IMR-90 (cell line): Measurements from ENCODE around the gene SLC34A3. TPM values are rescaled to one million over a fixed set of nuclear protein-coding genes. Genes with fewer than 3 reads are reported as not detected.

Experiments
- ATAC-seq: fragments of 200-7000 bp; cut with Tn5 transposase; 2 replicates; pipeline ENCODE4 v1.9.1; 2020; ENCODE audit warnings: low read depth, mild to moderate bottlenecking, moderate library complexity
- BruUV-seq: library from RNA; stranded (reverse); fragments of 400-500 nt; replicated peaks from 2 replicates; lab custom pipeline; 2021; lab: Mats Ljungman, UMichigan
- CTCF ChIA-PET: fragments of 300-600 bp; formaldehyde crosslinking; extraction: SDS; loops from one replicate; lab custom pipeline; 2021; ENCODE audit warnings: antibody characterized with exemption; lab: Yijun Ruan, JAX
- POLR2A ChIA-PET: fragments of 300-600 bp; sonication (Branson Sonifier 250); formaldehyde crosslinking; loops from one replicate; lab custom pipeline; 2022; ENCODE audit warnings: antibody characterized with exemption; ENCODE audit not compliant: unreplicated experiment; lab: Charles Lee
- DNase-seq: peaks from one replicate; pipeline ENCODE4 v3.0.0; 2013
- H2AFZ ChIP-seq: replicated peaks from 2 replicates; pipeline ENCODE3; 2013; ENCODE audit warnings: low read length, mild to moderate bottlenecking; ENCODE audit not compliant: poor library complexity
- H2AK5ac ChIP-seq: 2 replicates; pipeline ENCODE4 v1.6.1; 2013; ENCODE audit warnings: low read depth, low read length, inconsistent platforms
- H2AK9ac ChIP-seq: replicated peaks from 2 replicates; pipeline ENCODE3; 2013; ENCODE audit warnings: mild to moderate bottlenecking, low read depth, low read length, moderate library complexity; ENCODE audit not compliant: poor library complexity
- H2BK120ac ChIP-seq: 2 replicates; pipeline ENCODE4 v1.6.1; 2013; ENCODE audit warnings: low read depth, low read length, inconsistent platforms
- H2BK15ac ChIP-seq: 3 replicates; pipeline ENCODE4 v1.6.1; 2013; ENCODE audit warnings: low read depth, low read length, inconsistent platforms
- H2BK20ac ChIP-seq: 2 replicates; pipeline ENCODE4 v1.6.1; 2013; ENCODE audit warnings: low read depth, mild to moderate bottlenecking, inconsistent platforms, low read length, moderate library complexity
- H2BK5ac ChIP-seq: 2 replicates; pipeline ENCODE4 v1.6.1; 2013; ENCODE audit warnings: mild to moderate bottlenecking, low read depth, low read length, inconsistent platforms; ENCODE audit not compliant: poor library complexity, severe bottlenecking
- H3K14ac ChIP-seq: replicated peaks from 2 replicates; pipeline ENCODE4 v1.6.1; 2013; ENCODE audit warnings: low read depth, low read length, inconsistent platforms
- H3K18ac ChIP-seq: 2 replicates; pipeline ENCODE4 v1.6.1; 2013; ENCODE audit warnings: low read depth, low read length, control low read depth
- H3K23ac ChIP-seq: 2 replicates; pipeline ENCODE4 v1.6.1; 2013; ENCODE audit warnings: low read depth, low read length, inconsistent platforms
- H3K27ac ChIP-seq: 2 replicates; pipeline ENCODE4 v1.5.1; 2013; ENCODE audit warnings: mild to moderate bottlenecking, control low read depth, low read length; ENCODE audit not compliant: insufficient read depth
- H3K27me3 ChIP-seq: 2 replicates; pipeline ENCODE4 v1.6.1; 2013; ENCODE audit warnings: low read length; ENCODE audit not compliant: control insufficient read depth, insufficient read depth
- H3K36me3 ChIP-seq: 2 replicates; pipeline ENCODE4 v1.6.1; 2013; ENCODE audit warnings: low read length, mixed read lengths; ENCODE audit not compliant: control insufficient read depth, insufficient read depth
- H3K4ac ChIP-seq: 2 replicates; pipeline ENCODE4 v1.6.1; 2013; ENCODE audit warnings: low read depth, low read length, inconsistent platforms
- H3K4me1 ChIP-seq: 2 replicates; pipeline ENCODE4 v1.6.1; 2013; ENCODE audit warnings: low read length, mixed read lengths; ENCODE audit not compliant: control insufficient read depth, insufficient read depth
- H3K4me2 ChIP-seq: 2 replicates; pipeline ENCODE4 v1.6.1; 2013; ENCODE audit warnings: low read depth, mild to moderate bottlenecking, control low read depth, low read length, moderate library complexity
- H3K4me3 ChIP-seq: 2 replicates; pipeline ENCODE4 v1.5.1; 2013; ENCODE audit warnings: low read depth, mild to moderate bottlenecking, control low read depth, low read length, moderate library complexity; ENCODE audit not compliant: insufficient read depth
- H3K56ac ChIP-seq: 2 replicates; pipeline ENCODE4 v1.6.1; 2013; ENCODE audit warnings: low read length, inconsistent platforms; ENCODE audit not compliant: insufficient read depth; ENCODE audit errors: extremely low read depth
- H3K79me1 ChIP-seq, 2 experiments: 2 replicates each; pipeline ENCODE4 v1.6.1; 2013; ENCODE audit warnings: low read length in 2 of 2, inconsistent platforms in 1 of 2, low read depth in 1 of 2
- H3K9ac ChIP-seq: 2 replicates; pipeline ENCODE4 v1.6.1; 2013; ENCODE audit warnings: low read depth, low read length, control low read depth
- H3K9me1 ChIP-seq: 2 replicates; pipeline ENCODE4 v1.6.1; 2013; ENCODE audit warnings: low read length, inconsistent platforms; ENCODE audit not compliant: insufficient read depth
- H3K9me3 ChIP-seq: 2 replicates; pipeline ENCODE4 v1.6.1; 2013; ENCODE audit warnings: low read length; ENCODE audit not compliant: control insufficient read depth, insufficient read depth
- H4K20me1 ChIP-seq: 2 replicates; pipeline ENCODE4 v1.6.1; 2013; ENCODE audit warnings: low read length, inconsistent platforms; ENCODE audit not compliant: insufficient read depth
- H4K5ac ChIP-seq: 2 replicates; pipeline ENCODE4 v1.6.1; 2013; ENCODE audit warnings: mild to moderate bottlenecking, low read depth, low read length, control low read depth
- H4K8ac ChIP-seq, 2 experiments: 2 replicates each; pipeline ENCODE4 v1.6.1; 2013; ENCODE audit warnings: low read depth in 2 of 2, low read length in 2 of 2, control low read depth in 1 of 2, inconsistent platforms in 1 of 2
- H4K91ac ChIP-seq: 2 replicates; pipeline ENCODE4 v1.6.1; 2013; ENCODE audit warnings: low read depth, low read length, inconsistent platforms; ENCODE audit not compliant: insufficient read depth
- BHLHE40 ChIP-seq: fragments of 150-350 bp; IDR thresholded peaks from 2 replicates; pipeline ENCODE4 v1.6.1; 2016; ENCODE audit warnings: mild to moderate bottlenecking, low read depth, low read length
- CEBPB ChIP-seq: IDR thresholded peaks from 2 replicates; pipeline ENCODE4 v1.6.1; 2012; ENCODE audit warnings: low read depth, low read length, improper control_type of control experiment
- CHD1 ChIP-seq: IDR thresholded peaks from 2 replicates; pipeline ENCODE4 v1.6.1; 2012; ENCODE audit warnings: low read depth, low read length, improper control_type of control experiment
- CTCF ChIP-seq: conservative IDR thresholded peaks from 2 replicates; pipeline ENCODE4 v1.5.1; 2012; ENCODE audit warnings: mild to moderate bottlenecking, low read depth, low read length, improper control_type of control experiment
- FOS ChIP-seq: fragments of 150-350 bp; IDR thresholded peaks from 2 replicates; pipeline ENCODE4 v1.6.1; 2016; ENCODE audit warnings: low read depth, low read length
- MAFK ChIP-seq: IDR thresholded peaks from 2 replicates; pipeline ENCODE4 v1.6.1; 2012; ENCODE audit warnings: low read depth, low read length, improper control_type of control experiment
- MAZ ChIP-seq: IDR thresholded peaks from 2 replicates; pipeline ENCODE4 v1.6.1; 2012; ENCODE audit warnings: low read depth, mild to moderate bottlenecking, low read length, improper control_type of control experiment, moderate library complexity, borderline replicate concordance
- MXI1 ChIP-seq: IDR thresholded peaks from 2 replicates; pipeline ENCODE4 v1.6.1; 2012; ENCODE audit warnings: low read depth, mild to moderate bottlenecking, low read length, moderate library complexity, borderline replicate concordance
- NFE2L2 ChIP-seq: fragments of 150-350 bp; IDR thresholded peaks from 2 replicates; pipeline ENCODE4 v1.6.1; 2016; ENCODE audit warnings: low read depth, mild to moderate bottlenecking, low read length
- POLR2A ChIP-seq: IDR thresholded peaks from 2 replicates; pipeline ENCODE4 v1.6.1; 2012; ENCODE audit warnings: mild to moderate bottlenecking, low read depth, low read length
- RAD21 ChIP-seq: IDR thresholded peaks from 2 replicates; pipeline ENCODE4 v1.6.1; 2012; ENCODE audit warnings: low read length, improper control_type of control experiment
- RCOR1 ChIP-seq: IDR thresholded peaks from 2 replicates; pipeline ENCODE4 v1.6.1; 2012; ENCODE audit warnings: mild to moderate bottlenecking, low read length, improper control_type of control experiment; ENCODE audit not compliant: insufficient replicate concordance
- RFX5 ChIP-seq: IDR thresholded peaks from 2 replicates; pipeline ENCODE4 v1.8.0; 2012; ENCODE audit warnings: low read depth, mild to moderate bottlenecking, low read length, moderate library complexity
- SMC3 ChIP-seq: fragments of 150-350 bp; IDR thresholded peaks from 2 replicates; pipeline ENCODE4 v1.6.1; 2016; ENCODE audit warnings: low read depth, mild to moderate bottlenecking, antibody characterized with exemption, low read length, moderate library complexity
- USF2 ChIP-seq: fragments of 150-350 bp; IDR thresholded peaks from 2 replicates; pipeline ENCODE4 v1.6.1; 2017; ENCODE audit warnings: mild to moderate bottlenecking, antibody characterized with exemption, low read length, low read depth
- WGBS, 2 experiments: methylation state at CpG; one replicate each; pipeline versions ENCODE4 v1.1.5 to v1.1.7; 2013; ENCODE audit warnings: missing lambda C conversion rate in 2 of 2; ENCODE audit not compliant: insufficient read length in 1 of 2; ENCODE audit errors: extremely low coverage in 2 of 2; 5-methylcytosine and 5-hydroxymethylcytosine counted together
- dilution Hi-C: fragments of 300-500 bp; cut with HindIII; formaldehyde crosslinking; loops from one replicate; pipeline ENCODE4 v1.14.3; 2018; ENCODE audit warnings: low sequenced_read_pairs; ENCODE audit not compliant: unreplicated experiment
- in situ Hi-C: fragments of 300-500 bp; cut with MboI; formaldehyde crosslinking; loops from 3 replicates; pipeline ENCODE4 v1.14.3; 2019; ENCODE audit warnings: low sequenced_read_pairs, inconsistent platforms, mixed read lengths
- intact Hi-C: fragments of 100-400 bp; cut with micrococcal nuclease; formaldehyde crosslinking; loops from 2 replicates; pipeline ENCODE4 v1.10.0; 2022
- polyA plus RNA-seq, 3 experiments: library from polyadenylated mRNA; depleted of rRNA; stranded (reverse); fragments of >200 nt; gene quantifications; 2 replicates each; pipeline ENCODE4 v1.2.3, GENCODE V29; 2012; ENCODE audit warnings: low replicate concordance in 1 of 3
- total RNA-seq: library from RNA; depleted of rRNA; stranded (reverse); fragments of >200 nt; gene quantifications from 2 replicates; pipeline ENCODE4 v1.2.3, GENCODE V29; 2012
- TF ChIP-seq, protein P1 (sequence below): fragments of 150-350 bp; IDR thresholded peaks from 2 replicates; pipeline ENCODE4 v1.6.1; 2016; ENCODE audit warnings: low read depth, mild to moderate bottlenecking, low read length, moderate library complexity, borderline replicate concordance

SLC34A3 gene
- total and polyA plus RNA-seq, 2 of the 4 experiments (the other 2 are of a cell fraction): not detected

DNA sequence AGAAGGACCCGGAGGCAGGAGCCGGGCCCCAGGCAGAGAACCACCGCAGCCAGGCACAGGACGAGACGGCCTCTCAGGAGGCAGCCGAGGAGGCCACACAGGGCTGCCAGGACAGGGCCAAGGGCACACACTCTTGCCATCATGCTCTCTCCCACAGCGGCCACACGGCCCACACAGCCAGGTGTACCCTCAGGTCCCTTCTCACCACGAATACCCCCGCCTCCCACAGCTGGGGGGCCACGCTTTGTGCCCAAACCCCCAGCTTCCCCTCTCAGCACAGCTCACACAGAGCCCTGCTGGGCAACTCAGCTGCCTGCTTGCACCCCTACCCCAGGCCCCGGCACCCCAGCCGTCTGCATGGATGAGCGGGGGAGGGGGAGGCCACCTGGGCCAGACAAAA is 36.9 kb upstream of the SLC34A3 start:
- no TSS peak for BruUV-seq
- Histone ChIP-seq H3K18ac (no peak overlapping the region), H3K4me2 (no peak overlapping the region), H2BK15ac (no peak overlapping the region), H3K9ac (no peak overlapping the region), H4K91ac (no peak overlapping the region), H4K5ac (no peak overlapping the region), H3K79me1 (peaks cover 10 to 76% of the 10 kb centered on the region in 2 experiments), H3K27ac (no peak overlapping the region), H2BK120ac (no peak overlapping the region), H3K9me1 (no peaks in the 10 kb centered on the region), H2AFZ (no peak overlapping the region), H3K14ac (no peak overlapping the region), H4K8ac (no peak overlapping the region), H3K9me3 (no peaks in the 10 kb centered on the region), H2BK5ac (no peak overlapping the region), H2AK9ac (no peak overlapping the region), H3K36me3 (peaks cover 26% of the 10 kb centered on the region), H3K27me3 (no peaks in the 10 kb centered on the region), H4K20me1 (peaks cover 43% of the 10 kb centered on the region), H2AK5ac (no peak overlapping the region), H3K23ac (no peak overlapping the region), H3K4me3 (no peak overlapping the region), H3K4ac (no peak overlapping the region), H3K4me1 (peaks cover 18% of the 10 kb centered on the region), H2BK20ac (no peak overlapping the region), H3K56ac (no peak overlapping the region)
- POLR2A ChIA-PET: no interaction called here
- 90% methylated on average over 2 of the region's 14 CpGs; no CpG with 5 or more reads in 1 of the 2 experiments for WGBS, 2 experiments
- DNase-seq (no peak), ATAC-seq (no peak)
- in situ Hi-C loops: no loop called here
- TF ChIP-seq MXI1 (no peak), CHD1 (no peak), CEBPB (no peak), FOS (no peak), CTCF (no peak), MAZ (no peak), RFX5 (no peak), MAFK (no peak), POLR2A (no peak), USF2 (no peak), BHLHE40 (no peak), RAD21 (no peak), RCOR1 (no peak), NFE2L2 (no peak), SMC3 (no peak)
- TF ChIP-seq, protein P1, sequence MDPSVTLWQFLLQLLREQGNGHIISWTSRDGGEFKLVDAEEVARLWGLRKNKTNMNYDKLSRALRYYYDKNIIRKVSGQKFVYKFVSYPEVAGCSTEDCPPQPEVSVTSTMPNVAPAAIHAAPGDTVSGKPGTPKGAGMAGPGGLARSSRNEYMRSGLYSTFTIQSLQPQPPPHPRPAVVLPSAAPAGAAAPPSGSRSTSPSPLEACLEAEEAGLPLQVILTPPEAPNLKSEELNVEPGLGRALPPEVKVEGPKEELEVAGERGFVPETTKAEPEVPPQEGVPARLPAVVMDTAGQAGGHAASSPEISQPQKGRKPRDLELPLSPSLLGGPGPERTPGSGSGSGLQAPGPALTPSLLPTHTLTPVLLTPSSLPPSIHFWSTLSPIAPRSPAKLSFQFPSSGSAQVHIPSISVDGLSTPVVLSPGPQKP: no peak
- intact Hi-C loops: no loop called here
- dilution Hi-C loops: no loop called here
- CTCF ChIA-PET: no interaction called here
